GM12874 (cell line): ENCODE results near the gene SSUH2.

Experiments used
- TF ChIP-seq, protein P1 (sequence below): IDR thresholded peaks from 2 replicates; pipeline ENCODE4 v1.5.1; 2011; ENCODE audit warnings: low read depth, mild to moderate bottlenecking, control low read depth, low read length, moderate library complexity; ENCODE audit not compliant: insufficient read depth

The SSUH2 gene

DNA sequence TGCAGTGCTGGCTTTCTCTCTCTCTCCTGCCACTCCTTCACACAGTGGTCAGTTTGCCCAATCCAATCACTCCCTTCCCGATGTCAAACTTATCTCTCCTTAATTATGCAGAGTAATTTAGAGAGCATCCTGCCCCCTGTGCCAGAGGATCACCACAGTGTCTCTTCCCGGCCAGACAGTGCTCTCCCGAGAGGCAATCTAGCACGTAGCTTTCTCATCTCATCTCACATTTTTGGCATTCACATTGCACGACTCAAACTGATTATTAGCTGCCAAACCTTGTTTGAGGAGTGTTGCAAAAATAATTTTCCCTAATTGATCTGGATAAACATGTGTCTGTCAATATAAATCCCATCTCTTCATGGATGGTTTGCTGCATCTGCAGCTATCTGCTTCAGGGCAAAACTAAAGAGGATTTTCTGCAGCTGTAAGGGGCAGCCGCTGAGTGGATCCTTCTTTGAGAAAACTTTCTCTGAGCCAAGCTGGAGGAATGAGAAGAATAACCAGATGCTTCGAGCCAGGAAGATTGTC is 37.8 kb downstream of the SSUH2 start:
- TF ChIP-seq, protein P1, sequence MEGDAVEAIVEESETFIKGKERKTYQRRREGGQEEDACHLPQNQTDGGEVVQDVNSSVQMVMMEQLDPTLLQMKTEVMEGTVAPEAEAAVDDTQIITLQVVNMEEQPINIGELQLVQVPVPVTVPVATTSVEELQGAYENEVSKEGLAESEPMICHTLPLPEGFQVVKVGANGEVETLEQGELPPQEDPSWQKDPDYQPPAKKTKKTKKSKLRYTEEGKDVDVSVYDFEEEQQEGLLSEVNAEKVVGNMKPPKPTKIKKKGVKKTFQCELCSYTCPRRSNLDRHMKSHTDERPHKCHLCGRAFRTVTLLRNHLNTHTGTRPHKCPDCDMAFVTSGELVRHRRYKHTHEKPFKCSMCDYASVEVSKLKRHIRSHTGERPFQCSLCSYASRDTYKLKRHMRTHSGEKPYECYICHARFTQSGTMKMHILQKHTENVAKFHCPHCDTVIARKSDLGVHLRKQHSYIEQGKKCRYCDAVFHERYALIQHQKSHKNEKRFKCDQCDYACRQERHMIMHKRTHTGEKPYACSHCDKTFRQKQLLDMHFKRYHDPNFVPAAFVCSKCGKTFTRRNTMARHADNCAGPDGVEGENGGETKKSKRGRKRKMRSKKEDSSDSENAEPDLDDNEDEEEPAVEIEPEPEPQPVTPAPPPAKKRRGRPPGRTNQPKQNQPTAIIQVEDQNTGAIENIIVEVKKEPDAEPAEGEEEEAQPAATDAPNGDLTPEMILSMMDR = no peak

DNA sequence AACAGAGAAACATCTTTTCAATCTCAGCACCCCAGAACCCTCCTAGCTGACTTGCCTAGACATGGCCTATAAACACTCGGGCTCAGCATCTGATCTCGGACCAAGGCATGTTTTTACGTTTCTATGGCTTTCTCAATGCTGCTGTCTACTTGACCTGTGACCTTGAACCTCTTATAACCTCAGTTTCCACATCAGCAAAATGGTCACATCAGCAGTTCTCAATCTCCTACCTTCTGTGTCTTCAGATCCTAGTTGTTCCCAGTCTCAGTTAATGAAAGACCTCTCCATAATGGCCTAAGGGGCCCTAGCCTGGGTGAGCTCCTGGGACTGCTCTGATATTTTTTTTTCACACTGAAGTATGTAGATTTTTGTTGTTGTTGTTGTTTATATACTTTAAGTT is 39.6 kb downstream of the SSUH2 start:
- TF ChIP-seq, protein P1 = no peak

DNA sequence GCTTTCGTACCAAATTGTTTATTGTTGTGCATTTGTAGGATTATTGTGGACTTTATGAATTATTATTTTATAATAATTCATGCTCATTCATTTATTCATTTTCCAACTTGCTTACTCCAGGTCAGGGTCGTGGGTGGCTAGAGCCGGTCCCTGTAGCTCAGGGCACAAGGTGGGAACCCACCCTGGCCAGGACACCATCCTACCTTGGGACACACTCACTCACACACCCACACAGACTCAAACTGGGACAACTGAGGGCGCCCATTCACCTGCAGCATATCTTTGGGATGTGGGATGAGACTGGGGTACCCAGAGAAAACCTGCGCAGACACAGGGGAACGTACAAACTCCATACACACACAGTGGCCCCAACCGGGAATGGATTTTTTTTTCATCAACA is 40.6 kb downstream of the SSUH2 start:
- TF ChIP-seq, protein P1 = no peak

- TF ChIP-seq, protein P1 = no peak
Measured at GRCh38 chr3:8603115-8603710, 41.4 kb downstream of the SSUH2 start.

DNA sequence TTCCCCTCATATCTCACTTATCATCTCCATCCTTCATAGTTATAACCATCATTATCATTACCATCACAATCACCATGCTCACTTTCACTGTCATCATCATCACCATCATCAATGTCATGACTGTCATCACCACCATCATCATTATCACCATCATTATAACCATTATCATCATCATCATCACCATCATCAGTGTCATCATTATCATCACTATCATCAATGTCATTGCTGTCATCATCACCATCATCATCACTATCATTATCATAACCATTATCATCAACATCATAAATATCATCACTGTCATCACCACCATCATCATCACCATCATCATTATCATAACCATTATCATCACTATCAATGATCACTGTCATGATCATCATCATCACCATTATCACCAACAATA is 44.1 kb downstream of the SSUH2 start:
- TF ChIP-seq, protein P1 = no peak

DNA sequence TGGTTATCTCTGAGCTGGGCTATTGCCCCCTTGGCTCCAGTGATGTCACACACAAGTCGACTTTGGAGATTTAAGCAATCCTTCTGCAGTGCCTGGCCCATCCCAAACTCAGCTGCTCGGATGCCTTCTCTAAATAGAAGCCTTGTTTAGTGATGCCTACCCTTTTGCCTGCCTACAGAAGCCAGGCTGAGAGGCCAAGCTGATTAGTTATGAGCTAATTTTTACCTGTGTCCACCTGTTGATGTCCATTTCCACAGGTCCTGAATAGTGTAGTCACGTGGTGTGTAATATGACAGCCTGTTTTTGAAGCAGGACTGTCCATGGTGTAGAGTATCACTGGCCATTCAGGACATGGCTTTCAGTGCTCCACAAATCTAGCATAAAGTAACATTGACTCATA is 45.5 kb downstream of the SSUH2 start:
- TF ChIP-seq, protein P1 = no peak

DNA sequence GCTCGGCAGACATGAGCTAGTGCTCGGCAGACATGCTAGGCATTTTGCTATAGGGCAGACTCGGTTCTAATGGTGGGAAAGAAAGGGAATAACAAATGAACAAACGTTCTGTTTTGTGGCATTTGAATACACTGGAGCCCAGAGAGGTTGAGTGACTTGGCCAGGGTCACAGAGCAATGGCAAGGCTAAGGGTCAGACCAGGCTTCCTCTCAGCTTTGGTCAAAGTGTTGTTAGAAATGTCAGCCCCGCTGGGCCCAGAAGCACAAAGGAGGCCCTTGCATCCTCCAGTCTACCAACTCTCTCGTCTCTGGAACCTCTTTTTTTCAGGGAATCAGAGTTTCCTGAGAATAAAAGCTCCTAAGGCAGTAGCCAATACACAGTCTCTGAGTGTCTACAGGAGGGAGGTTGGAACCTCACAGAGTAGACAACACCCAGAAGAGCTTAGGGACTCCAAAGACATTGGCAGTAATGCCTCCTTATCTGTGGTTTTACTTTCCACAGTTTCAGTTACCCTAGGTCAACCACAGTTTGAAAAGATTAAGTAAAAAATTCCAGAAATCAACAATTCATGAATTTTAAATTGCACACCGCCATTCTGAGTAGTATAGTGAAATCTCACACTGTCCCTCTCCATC is 47.3 kb downstream of the SSUH2 start:
- TF ChIP-seq, protein P1 = no peak
